Neural cell (in vitro differentiated cells): ENCODE results near the gene SMAD2. TPM values are rescaled to one million over a fixed set of nuclear protein-coding genes. Genes with fewer than 3 reads are reported as not detected.

ENCODE experiments used
- H2AFZ ChIP-seq: fragments of 200-600, 300-800 bp; sonication (generic), shearing (Covaris generic); 2 replicates; pipeline ENCODE4 v1.6.0; 2014; ENCODE audit warnings: low read depth, mild to moderate bottlenecking, antibody characterized with exemption, low read length, moderate library complexity
- H3F3A ChIP-seq: fragments of 200-600 bp; shearing (Covaris generic); 2 replicates; pipeline ENCODE4 v1.6.1; 2016; ENCODE audit warnings: mild to moderate bottlenecking, moderate library complexity, mixed read lengths, antibody characterized with exemption, low read length; ENCODE audit not compliant: insufficient read depth, poor library complexity, severe bottlenecking
- H3K27ac ChIP-seq: fragments of 200-600, 300-800 bp; sonication (generic), shearing (Covaris generic); 2 replicates; pipeline ENCODE4 v1.5.1; 2014; ENCODE audit warnings: mild to moderate bottlenecking, low read length, moderate library complexity
- H3K27me3 ChIP-seq: fragments of 300-800, 200-600 bp; sonication (generic), shearing (Covaris generic); 2 replicates; pipeline ENCODE4 v1.6.0; 2014; ENCODE audit warnings: mild to moderate bottlenecking, low read depth, low read length, moderate library complexity; ENCODE audit not compliant: insufficient read depth
- H3K36me3 ChIP-seq: fragments of 300-800, 200-600 bp; sonication (generic), shearing (Covaris generic); 2 replicates; pipeline ENCODE4 v1.5.1; 2014; ENCODE audit warnings: mild to moderate bottlenecking, antibody characterized with exemption, low read length, moderate library complexity; ENCODE audit not compliant: insufficient read depth
- H3K4me2 ChIP-seq: fragments of 300-800, 200-600 bp; sonication (generic), shearing (Covaris generic); 2 replicates; pipeline ENCODE4 v1.6.0; 2014; ENCODE audit warnings: mild to moderate bottlenecking, low read length
- H3K4me3 ChIP-seq: fragments of 300-800, 200-600 bp; sonication (generic), shearing (Covaris generic); 2 replicates; pipeline ENCODE4 v1.5.1; 2014; ENCODE audit warnings: mild to moderate bottlenecking, low read length, moderate library complexity
- H3K79me2 ChIP-seq: fragments of 200-600 bp; shearing (Covaris generic); replicated peaks from 2 replicates; pipeline ENCODE4 v1.6.0; 2014; ENCODE audit warnings: mild to moderate bottlenecking, low read length, moderate library complexity; ENCODE audit not compliant: insufficient read depth
- H3K9ac ChIP-seq: fragments of 300-800, 200-600 bp; sonication (generic), shearing (Covaris generic); 2 replicates; pipeline ENCODE4 v1.6.1; 2016; ENCODE audit warnings: mild to moderate bottlenecking, low read length, mixed read lengths
- H3K9me2 ChIP-seq: fragments of 200-600 bp; shearing (Covaris generic); 2 replicates; pipeline ENCODE4 v1.6.1; 2016; ENCODE audit warnings: mild to moderate bottlenecking, low read length, mixed read lengths; ENCODE audit not compliant: insufficient read depth
- H3K9me3 ChIP-seq: fragments of 200-600, 300-800 bp; sonication (generic), shearing (Covaris generic); 2 replicates; pipeline ENCODE4 v1.6.1; 2016; ENCODE audit warnings: mild to moderate bottlenecking, mixed run types, low read length, moderate library complexity, mixed read lengths
- H4K20me1 ChIP-seq: fragments of 200-600 bp; shearing (Covaris generic); 2 replicates; pipeline ENCODE4 v1.6.1; 2016; ENCODE audit warnings: mild to moderate bottlenecking, mixed run types; ENCODE audit not compliant: insufficient read depth
- EP300 ChIP-seq: fragments of 450-650 bp; conservative IDR thresholded peaks from 2 replicates; pipeline ENCODE4 v1.6.1; 2014; ENCODE audit warnings: antibody characterized with exemption, mild to moderate bottlenecking, moderate library complexity; ENCODE audit not compliant: poor library complexity, severe bottlenecking
- EZH2 ChIP-seq: fragments of 200-600, 300-800 bp; shearing (Covaris generic), sonication (generic); IDR thresholded peaks from 2 replicates; pipeline ENCODE4 v1.6.1; 2014; ENCODE audit warnings: antibody characterized with exemption, low read length, borderline replicate concordance, mild to moderate bottlenecking; ENCODE audit not compliant: insufficient read depth, poor library complexity, severe bottlenecking
- MXI1 ChIP-seq: fragments of 450-650 bp; conservative IDR thresholded peaks from 2 replicates; pipeline ENCODE4 v1.6.1; 2014; ENCODE audit warnings: antibody characterized with exemption, mild to moderate bottlenecking; ENCODE audit not compliant: poor library complexity, severe bottlenecking
- POLR2AphosphoS5 ChIP-seq: IDR thresholded peaks from 2 replicates; pipeline ENCODE4 v1.6.1; 2012
- RAD21 ChIP-seq: fragments of 450-650 bp; conservative IDR thresholded peaks from 2 replicates; pipeline ENCODE4 v1.6.1; 2014; ENCODE audit warnings: antibody characterized with exemption, mild to moderate bottlenecking, moderate library complexity
- SMC3 ChIP-seq: fragments of 450-650 bp; conservative IDR thresholded peaks from 2 replicates; pipeline ENCODE4 v1.6.1; 2014; ENCODE audit warnings: antibody characterized with exemption, mild to moderate bottlenecking, moderate library complexity; ENCODE audit not compliant: poor library complexity
- TAF1 ChIP-seq: IDR thresholded peaks from 2 replicates; pipeline ENCODE4 v1.6.1; 2012; ENCODE audit warnings: low read depth
- polyA plus RNA-seq: library from polyadenylated mRNA; depleted of rRNA; stranded (reverse); fragments of >200 nt; gene quantifications from 2 replicates; pipeline ENCODE4 v1.2.3, GENCODE V29; 2014
- TF ChIP-seq, protein P1 (sequence below): fragments of 450-650 bp; IDR thresholded peaks from 2 replicates; pipeline ENCODE4 v1.5.1; 2014; ENCODE audit warnings: antibody characterized with exemption, mild to moderate bottlenecking, moderate library complexity; ENCODE audit not compliant: poor library complexity, severe bottlenecking
- TF ChIP-seq, protein P2 (sequence below): IDR thresholded peaks from 2 replicates; pipeline ENCODE4 v1.6.1; 2012; ENCODE audit warnings: borderline replicate concordance

Gene SMAD2
- polyA plus RNA-seq, 1 donor from 2014 or later, result 64.7 TPM

DNA sequence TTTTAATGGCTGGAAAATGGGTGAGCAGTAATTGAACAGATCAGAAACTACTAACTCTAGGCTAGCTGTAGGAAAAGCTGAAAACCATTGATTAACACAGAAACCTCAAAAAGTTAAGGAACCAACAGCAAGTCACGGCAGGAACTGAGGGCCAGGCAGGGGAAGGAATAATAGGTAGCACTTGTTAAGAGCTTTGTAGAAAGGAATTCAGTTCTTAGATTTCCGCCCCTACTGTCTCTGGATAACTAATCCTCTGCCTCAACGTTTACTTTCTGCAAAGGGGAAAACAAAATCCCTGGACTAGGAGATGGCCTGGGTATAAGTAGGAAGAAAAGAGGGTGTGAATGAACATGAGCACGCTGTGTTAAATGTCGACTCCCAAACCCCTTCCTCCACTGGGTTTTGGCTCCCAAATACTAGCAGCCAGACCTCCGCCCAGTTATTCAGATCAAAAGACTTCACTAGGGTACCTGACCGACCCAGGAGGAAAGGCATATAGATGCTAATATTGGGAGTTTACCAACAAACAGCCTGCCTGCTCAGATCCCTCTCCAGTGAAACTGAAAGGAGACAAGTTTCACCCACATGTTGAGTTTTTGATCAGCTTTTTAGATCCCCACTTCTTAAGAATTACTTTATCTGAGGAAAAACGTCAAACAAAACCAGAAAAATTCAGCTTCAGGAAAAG, 12.4 kb downstream of the SMAD2 start:
- Histone ChIP-seq H3K27ac (no peak overlapping the region), H3K9me2 (no peaks in the 10 kb centered on the region), H3K36me3 (no peaks in the 10 kb centered on the region), H3K27me3 (no peaks in the 10 kb centered on the region), H3K9ac (no peak overlapping the region), H3K9me3 (no peaks in the 10 kb centered on the region), H3K79me2 (peaks cover 91% of the 10 kb centered on the region), H4K20me1 (peaks cover 4% of the 10 kb centered on the region), H3F3A (no peaks in the 10 kb centered on the region), H3K4me2 (no peak overlapping the region), H3K4me3 (no peak overlapping the region), H2AFZ (no peak overlapping the region)
- TF ChIP-seq EZH2 (no peak), POLR2AphosphoS5 (no peak), MXI1 (no peak), TAF1 (no peak), SMC3 (no peak), EP300 (no peak), RAD21 (no peak)
- TF ChIP-seq, protein P1, sequence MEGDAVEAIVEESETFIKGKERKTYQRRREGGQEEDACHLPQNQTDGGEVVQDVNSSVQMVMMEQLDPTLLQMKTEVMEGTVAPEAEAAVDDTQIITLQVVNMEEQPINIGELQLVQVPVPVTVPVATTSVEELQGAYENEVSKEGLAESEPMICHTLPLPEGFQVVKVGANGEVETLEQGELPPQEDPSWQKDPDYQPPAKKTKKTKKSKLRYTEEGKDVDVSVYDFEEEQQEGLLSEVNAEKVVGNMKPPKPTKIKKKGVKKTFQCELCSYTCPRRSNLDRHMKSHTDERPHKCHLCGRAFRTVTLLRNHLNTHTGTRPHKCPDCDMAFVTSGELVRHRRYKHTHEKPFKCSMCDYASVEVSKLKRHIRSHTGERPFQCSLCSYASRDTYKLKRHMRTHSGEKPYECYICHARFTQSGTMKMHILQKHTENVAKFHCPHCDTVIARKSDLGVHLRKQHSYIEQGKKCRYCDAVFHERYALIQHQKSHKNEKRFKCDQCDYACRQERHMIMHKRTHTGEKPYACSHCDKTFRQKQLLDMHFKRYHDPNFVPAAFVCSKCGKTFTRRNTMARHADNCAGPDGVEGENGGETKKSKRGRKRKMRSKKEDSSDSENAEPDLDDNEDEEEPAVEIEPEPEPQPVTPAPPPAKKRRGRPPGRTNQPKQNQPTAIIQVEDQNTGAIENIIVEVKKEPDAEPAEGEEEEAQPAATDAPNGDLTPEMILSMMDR, result no peak
- TF ChIP-seq, protein P2, sequence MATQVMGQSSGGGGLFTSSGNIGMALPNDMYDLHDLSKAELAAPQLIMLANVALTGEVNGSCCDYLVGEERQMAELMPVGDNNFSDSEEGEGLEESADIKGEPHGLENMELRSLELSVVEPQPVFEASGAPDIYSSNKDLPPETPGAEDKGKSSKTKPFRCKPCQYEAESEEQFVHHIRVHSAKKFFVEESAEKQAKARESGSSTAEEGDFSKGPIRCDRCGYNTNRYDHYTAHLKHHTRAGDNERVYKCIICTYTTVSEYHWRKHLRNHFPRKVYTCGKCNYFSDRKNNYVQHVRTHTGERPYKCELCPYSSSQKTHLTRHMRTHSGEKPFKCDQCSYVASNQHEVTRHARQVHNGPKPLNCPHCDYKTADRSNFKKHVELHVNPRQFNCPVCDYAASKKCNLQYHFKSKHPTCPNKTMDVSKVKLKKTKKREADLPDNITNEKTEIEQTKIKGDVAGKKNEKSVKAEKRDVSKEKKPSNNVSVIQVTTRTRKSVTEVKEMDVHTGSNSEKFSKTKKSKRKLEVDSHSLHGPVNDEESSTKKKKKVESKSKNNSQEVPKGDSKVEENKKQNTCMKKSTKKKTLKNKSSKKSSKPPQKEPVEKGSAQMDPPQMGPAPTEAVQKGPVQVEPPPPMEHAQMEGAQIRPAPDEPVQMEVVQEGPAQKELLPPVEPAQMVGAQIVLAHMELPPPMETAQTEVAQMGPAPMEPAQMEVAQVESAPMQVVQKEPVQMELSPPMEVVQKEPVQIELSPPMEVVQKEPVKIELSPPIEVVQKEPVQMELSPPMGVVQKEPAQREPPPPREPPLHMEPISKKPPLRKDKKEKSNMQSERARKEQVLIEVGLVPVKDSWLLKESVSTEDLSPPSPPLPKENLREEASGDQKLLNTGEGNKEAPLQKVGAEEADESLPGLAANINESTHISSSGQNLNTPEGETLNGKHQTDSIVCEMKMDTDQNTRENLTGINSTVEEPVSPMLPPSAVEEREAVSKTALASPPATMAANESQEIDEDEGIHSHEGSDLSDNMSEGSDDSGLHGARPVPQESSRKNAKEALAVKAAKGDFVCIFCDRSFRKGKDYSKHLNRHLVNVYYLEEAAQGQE, result no peak

DNA sequence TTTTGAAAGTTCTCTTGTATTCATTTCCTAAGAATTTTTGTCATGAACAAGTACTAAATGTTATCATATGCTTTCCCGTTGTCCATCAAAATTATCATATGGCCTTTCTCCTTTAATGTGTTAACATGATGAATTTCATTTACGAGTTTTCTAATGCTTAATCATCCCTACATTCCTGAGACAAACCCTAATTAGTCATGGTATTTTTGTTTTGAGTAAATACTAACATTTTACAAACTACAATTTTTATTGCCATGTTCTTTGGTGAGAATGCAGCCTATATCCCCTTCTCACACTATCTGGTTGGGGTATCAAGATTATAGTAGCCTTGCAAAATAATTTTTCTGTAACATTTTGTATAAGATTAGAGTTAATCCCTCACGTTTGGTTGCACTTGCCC, 14.5 kb downstream of the SMAD2 start:
- Histone ChIP-seq H3K79me2 (peaks cover 88% of the 10 kb centered on the region), H3F3A (no peaks in the 10 kb centered on the region), H3K9me2 (no peaks in the 10 kb centered on the region), H3K4me2 (no peak overlapping the region), H3K27me3 (no peaks in the 10 kb centered on the region), H3K4me3 (no peak overlapping the region), H3K9ac (no peak overlapping the region), H2AFZ (no peak overlapping the region), H3K36me3 (no peaks in the 10 kb centered on the region), H3K9me3 (no peaks in the 10 kb centered on the region), H4K20me1 (peaks cover 4% of the 10 kb centered on the region), H3K27ac (no peak overlapping the region)
- no peak for TF ChIP-seq RAD21
- TF ChIP-seq MXI1, result no peak
- no peak for TF ChIP-seq EZH2
- TF ChIP-seq TAF1, result no peak
- no peak for TF ChIP-seq EP300
- TF ChIP-seq SMC3, result no peak
- TF ChIP-seq POLR2AphosphoS5, result no peak
- TF ChIP-seq, protein P2, result no peak
